ENCODE results near the gene KIRREL1. TPM values are rescaled to one million over a fixed set of nuclear protein-coding genes. Genes with fewer than 3 reads are reported as not detected.
A peak's percentile ranks its signal among the peaks of the same experiment; 100 is the strongest.

KIRREL1 gene
- total RNA-seq, 6 experiments from 2014 or later: 99.5 to 121 (median 107) TPM

- peaks cover 24% of the 10 kb centered on the region for H3K36me3 Mint-ChIP-seq (ENCODE audit: low read depth)
- no peak for DNase-seq
- no peaks in the 10 kb centered on the region for H3K9me3 Mint-ChIP-seq
- peaks cover 4% of the 10 kb centered on the region; the same call in 1 of the 2 replicates for H3K27me3 Mint-ChIP-seq (ENCODE audit: insufficient read depth)
- peak overlapping the region; percentile 42 for H3K27ac Mint-ChIP-seq
- no peak for TF ChIP-seq CTCF (IDR thresholded peaks at IDR 0.05)
- H3K4me3 Mint-ChIP-seq: no peak overlapping the region
- peaks cover 84% of the 10 kb centered on the region for H3K4me1 Mint-ChIP-seq (ENCODE audit: low read depth)
Observed at GRCh38 chr1:158027508-158027907, 34.1 kb downstream of the KIRREL1 start.

GRCh38 chr1:158028969-158029368 lies 35.5 kb downstream of the KIRREL1 start:
- Mint-ChIP-seq H3K9me3 (no peaks in the 10 kb centered on the region), H3K4me1 (ENCODE audit: low read depth) (peaks cover 70% of the 10 kb centered on the region), H3K27ac (peak overlapping the region; percentile 64; the same call in 1 of the 2 replicates), H3K27me3 (ENCODE audit: insufficient read depth) (peaks cover 4% of the 10 kb centered on the region; the same call in 1 of the 2 replicates), H3K4me3 (no peak overlapping the region), H3K36me3 (ENCODE audit: low read depth) (peaks cover 16% of the 10 kb centered on the region; the same call in 1 of the 2 replicates)
- no peak for TF ChIP-seq CTCF (IDR thresholded peaks at IDR 0.05)
- peak; percentile 68 for DNase-seq

- no peak for TF ChIP-seq CTCF (IDR thresholded peaks at IDR 0.05)
- Mint-ChIP-seq H3K4me1 (ENCODE audit: low read depth) (peaks cover 75% of the 10 kb centered on the region), H3K36me3 (ENCODE audit: low read depth) (peaks cover 8% of the 10 kb centered on the region; the same call in 1 of the 2 replicates), H3K4me3 (no peak overlapping the region), H3K27ac (peak overlapping the region; percentile 32; the same call in 1 of the 2 replicates), H3K9me3 (no peaks in the 10 kb centered on the region), H3K27me3 (ENCODE audit: insufficient read depth) (peaks cover 6% of the 10 kb centered on the region; the same call in 1 of the 2 replicates)
- no peak for DNase-seq
Observed at GRCh38 chr1:158035014-158035413, 41.6 kb downstream of the KIRREL1 start.

- peak; percentile 39 for DNase-seq
- peak; percentile 97 for TF ChIP-seq CTCF (IDR thresholded peaks at IDR 0.05)
- Mint-ChIP-seq H3K4me3 (no peak overlapping the region), H3K9me3 (no peaks in the 10 kb centered on the region), H3K27ac (peak overlapping the region; percentile 66), H3K27me3 (ENCODE audit: insufficient read depth) (peaks cover 6% of the 10 kb centered on the region; the same call in 1 of the 2 replicates), H3K36me3 (ENCODE audit: low read depth) (peaks cover 4% of the 10 kb centered on the region; the same call in 1 of the 2 replicates), H3K4me1 (ENCODE audit: low read depth) (peaks cover 82% of the 10 kb centered on the region)
Observed at GRCh38 chr1:158035976-158036583, 42.6 kb downstream of the KIRREL1 start.

GRCh38 chr1:158037008-158037865 lies 43.8 kb downstream of the KIRREL1 start:
- Mint-ChIP-seq H3K9me3 (no peaks in the 10 kb centered on the region), H3K36me3 (ENCODE audit: low read depth) (no peaks in the 10 kb centered on the region), H3K4me3 (peak overlapping the region; percentile 66), H3K27ac (peak overlapping the region; percentile 81), H3K27me3 (ENCODE audit: insufficient read depth) (peaks cover 6% of the 10 kb centered on the region; the same call in 1 of the 2 replicates), H3K4me1 (ENCODE audit: low read depth) (peaks cover 77% of the 10 kb centered on the region)
- DNase-seq: no peak
- no peak for TF ChIP-seq CTCF (IDR thresholded peaks at IDR 0.05)

Measured in HFFc6 (cell line).